Cardiac fibroblast (primary cell): ENCODE results near the gene YARS1.

Experiments used
- DNase-seq, 2 donors: peaks; one replicate each; pipeline versions ENCODE4 v3.0.0 to v3.0.0-alpha.2; 2010; ENCODE audit warnings: low read depth in 2 of 2
- H3K4me3 ChIP-seq, 2 donors: replicated peaks in 1 of 2; 1 replicate in 1 of 2; 2 replicates in 1 of 2; pipeline ENCODE4 v1.5.1; 2011; ENCODE audit warnings: low read depth in 2 of 2, low read length in 2 of 2, mild to moderate bottlenecking in 2 of 2, moderate library complexity in 1 of 2
- CTCF ChIP-seq: IDR thresholded peaks from one replicate; pipeline ENCODE4 v1.5.1; 2011; ENCODE audit warnings: low read depth, mild to moderate bottlenecking, low read length, inconsistent platforms

Gene YARS1

GRCh38 chr1:32729254-32730046 lies 87.7 kb downstream of the YARS1 start:
- no peak overlapping the region for H3K4me3 ChIP-seq
- DNase-seq: no peak
- no peak for TF ChIP-seq CTCF

GRCh38 chr1:32728413-32729077 lies 88.6 kb downstream of the YARS1 start:
- no peak for DNase-seq
- no peak overlapping the region for H3K4me3 ChIP-seq
- TF ChIP-seq CTCF: no peak

GRCh38 chr1:32727876-32728275 lies 89.3 kb downstream of the YARS1 start:
- TF ChIP-seq CTCF: no peak
- H3K4me3 ChIP-seq: no peak overlapping the region
- DNase-seq: no peak

GRCh38 chr1:32725615-32725982 lies 91.6 kb downstream of the YARS1 start:
- TF ChIP-seq CTCF: no peak
- no peak for DNase-seq
- no peak overlapping the region for H3K4me3 ChIP-seq
